Activated CD4-positive, alpha-beta T cell treated with anti-CD3 and anti-CD28 coated beads for 24 hours (primary cell): ENCODE results near the gene C19orf73.
"Not testable (repeated sequence)": the region's sequence is repeated elsewhere in the genome, so short reads cannot be mapped to it uniquely, and the experiment has no call there.

ENCODE experiments used
- DNase-seq, 2 donors: peaks; one replicate each; pipeline ENCODE4 v3.0.0-alpha.2; 2020; ENCODE audit warnings: low read depth in 2 of 2

The C19orf73 gene

GRCh38 chr19:49101160-49101559 lies 17.8 kb downstream of the C19orf73 start:
- no peak for DNase-seq

GRCh38 chr19:49098795-49099194 lies 20.1 kb downstream of the C19orf73 start:
- DNase-seq = no peak

- DNase-seq = peak; percentile 56 to 57
Measured at GRCh38 chr19:49097453-49098288, 21.3 kb downstream of the C19orf73 start.

- DNase-seq = no peak
Measured at GRCh38 chr19:49094505-49095482, 24.1 kb downstream of the C19orf73 start.

GRCh38 chr19:49092686-49093085 lies 26.3 kb downstream of the C19orf73 start:
- no peak for DNase-seq

- no peak for DNase-seq
Measured at GRCh38 chr19:49091391-49092038, 27.4 kb downstream of the C19orf73 start.

- no peak for DNase-seq
Measured at GRCh38 chr19:49086296-49086695, 32.6 kb downstream of the C19orf73 start.

- DNase-seq = no peak
Measured at GRCh38 chr19:49085868-49086232, 33.1 kb downstream of the C19orf73 start.

GRCh38 chr19:49085020-49085867 lies 33.7 kb downstream of the C19orf73 start, which contains the start of gene SNRNP70:
TSS of gene SNRNP70 (plus strand) at chr19:49085451. CDS start at chr19:49086415, 964 bp downstream.
- DNase-seq = peak; percentile 97 to 98

GRCh38 chr19:49084206-49085019 lies 34.5 kb downstream of the C19orf73 start:
- DNase-seq = no peak

GRCh38 chr19:49081273-49081672 lies 37.7 kb downstream of the C19orf73 start:
- DNase-seq = no peak

GRCh38 chr19:49080392-49080791 lies 38.6 kb downstream of the C19orf73 start:
- no peak for DNase-seq

- DNase-seq = not testable (repeated sequence)
Measured at GRCh38 chr19:49074869-49075268, 44.1 kb downstream of the C19orf73 start.

GRCh38 chr19:49073514-49074378 lies 45.2 kb downstream of the C19orf73 start:
- DNase-seq = no peak

GRCh38 chr19:49071860-49072547 lies 46.9 kb downstream of the C19orf73 start:
- no peak for DNase-seq

- no peak for DNase-seq
Measured at GRCh38 chr19:49070416-49070815, 48.5 kb downstream of the C19orf73 start.

- no peak for DNase-seq
Measured at GRCh38 chr19:49069026-49069425, 49.9 kb downstream of the C19orf73 start.
